SJCRH30 (cell line): ENCODE measurements around the gene ITGB3BP. TPM values are rescaled to one million over a fixed set of nuclear protein-coding genes. Genes with fewer than 3 reads are reported as not detected.

Experiments used
- DNase-seq, 2 experiments: peaks; one replicate each; pipeline ENCODE4 v3.0.0-alpha.2; 2015 to 2020
- H3K27ac ChIP-seq: fragments of 250-450 bp; sonication (Bioruptor Pico); 2 replicates; pipeline ENCODE4 v1.5.1; 2020; ENCODE audit warnings: mild to moderate bottlenecking, moderate library complexity
- H3K27me3 ChIP-seq: fragments of 250-450 bp; sonication (Bioruptor Pico); 2 replicates; pipeline ENCODE4 v1.5.1; 2020; ENCODE audit warnings: mild to moderate bottlenecking, moderate library complexity
- H3K36me3 ChIP-seq: fragments of 250-450 bp; sonication (Bioruptor Pico); 2 replicates; pipeline ENCODE4 v1.5.1; 2020; ENCODE audit warnings: mild to moderate bottlenecking, moderate library complexity
- H3K4me1 ChIP-seq: fragments of 250-450 bp; sonication (Bioruptor Pico); 2 replicates; pipeline ENCODE4 v1.5.1; 2020; ENCODE audit warnings: mild to moderate bottlenecking, moderate library complexity
- H3K4me3 ChIP-seq: fragments of 250-450 bp; sonication (Bioruptor Pico); 2 replicates; pipeline ENCODE4 v1.5.1; 2020; ENCODE audit warnings: mild to moderate bottlenecking, moderate library complexity
- H3K9me3 ChIP-seq: fragments of 250-450 bp; sonication (Bioruptor Pico); replicated peaks from 2 replicates; pipeline ENCODE4 v1.5.1; 2020; ENCODE audit warnings: mild to moderate bottlenecking, moderate library complexity
- total RNA-seq: library from RNA; depleted of rRNA; stranded (reverse); fragments of >200 nt; shearing (Covaris generic); gene quantifications from 2 replicates; pipeline ENCODE4 v1.2.3, GENCODE V29; 2014; rRNA removed

ITGB3BP gene
- total RNA-seq, 1 experiment from 2014 or later: 149 TPM

DNA sequence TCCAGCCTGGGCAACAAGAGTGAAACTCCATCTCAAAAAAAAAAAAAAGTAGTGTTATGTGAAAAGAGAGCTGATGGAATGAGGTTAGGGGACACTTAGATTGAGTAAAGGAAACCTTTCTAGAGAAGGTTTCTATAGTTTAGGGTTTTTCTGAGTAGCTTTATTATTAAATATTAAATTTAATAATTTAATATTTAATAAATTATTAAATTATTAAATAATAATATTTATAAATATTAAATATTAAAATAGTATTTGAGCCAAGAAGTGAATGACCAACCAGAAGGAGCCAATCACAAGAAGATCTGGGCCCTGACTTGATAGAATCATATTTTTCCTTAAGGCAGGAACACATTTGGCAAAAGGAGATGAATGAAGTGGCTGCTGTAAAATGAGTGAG, 104.9 kb downstream of the ITGB3BP start:
- Histone ChIP-seq H3K27me3 (no peaks in the 10 kb centered on the region), H3K4me1 (no peaks in the 10 kb centered on the region), H3K36me3 (no peaks in the 10 kb centered on the region), H3K27ac (no peak overlapping the region), H3K4me3 (no peak overlapping the region), H3K9me3 (no peaks in the 10 kb centered on the region)
- no peak for DNase-seq

DNA sequence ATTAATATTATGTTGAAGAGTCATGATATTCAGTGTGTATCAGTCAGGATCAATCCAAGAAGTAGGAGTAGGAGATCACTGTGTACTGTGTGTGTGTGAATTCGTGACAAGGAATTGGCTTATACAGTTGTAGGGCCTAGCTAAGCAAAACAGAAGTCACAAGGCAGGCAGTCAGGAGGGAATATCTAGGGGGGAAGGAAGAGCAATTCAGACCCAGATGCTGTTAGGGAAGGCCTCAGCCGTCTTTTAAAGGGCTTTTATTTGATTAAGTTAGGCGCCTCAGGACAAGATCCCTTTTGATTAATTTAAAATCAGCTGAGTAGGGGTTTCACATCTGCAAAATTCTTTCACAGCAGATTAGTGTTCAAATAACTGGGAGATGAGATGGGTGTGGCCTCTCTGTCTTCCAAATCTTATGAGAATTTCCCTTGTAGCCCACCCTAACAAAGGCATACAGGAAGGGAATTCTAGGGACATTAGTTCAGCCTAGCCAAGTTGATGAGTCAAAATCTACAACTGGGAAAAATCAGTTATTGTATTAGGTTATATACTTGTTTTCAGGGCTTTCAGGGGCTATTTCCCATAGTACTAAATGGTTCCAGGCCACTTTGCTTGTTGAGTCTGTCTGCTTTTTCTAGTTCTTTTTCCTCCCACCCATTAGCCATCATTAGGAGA, 108.2 kb downstream of the ITGB3BP start:
- Histone ChIP-seq H3K4me3 (no peak overlapping the region), H3K9me3 (no peaks in the 10 kb centered on the region), H3K4me1 (no peaks in the 10 kb centered on the region), H3K36me3 (no peaks in the 10 kb centered on the region), H3K27ac (no peak overlapping the region), H3K27me3 (no peaks in the 10 kb centered on the region)
- DNase-seq: no peak

DNA sequence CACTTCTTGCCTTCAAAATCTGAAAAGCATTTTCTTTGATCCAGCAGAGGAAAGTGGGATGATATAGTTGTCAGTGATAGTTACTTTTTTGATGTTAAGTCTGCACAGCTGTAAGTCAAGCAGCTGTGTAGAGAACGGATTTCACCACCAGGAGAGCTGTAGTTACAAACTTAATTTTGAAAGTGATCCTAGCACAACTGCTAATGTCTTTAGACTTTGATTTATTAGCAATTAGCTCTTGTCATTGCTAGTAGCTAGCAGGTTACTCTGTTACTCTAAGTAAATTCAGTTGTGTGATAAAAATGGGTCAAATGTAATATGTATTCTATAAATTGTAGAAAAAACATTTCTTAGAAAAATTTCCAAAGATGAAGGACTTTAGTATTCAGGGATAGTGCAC, 109.6 kb downstream of the ITGB3BP start:
- DNase-seq: no peak
- H3K36me3 ChIP-seq: no peaks in the 10 kb centered on the region
- H3K27me3 ChIP-seq: no peaks in the 10 kb centered on the region
- no peaks in the 10 kb centered on the region for H3K4me1 ChIP-seq
- no peak overlapping the region for H3K27ac ChIP-seq
- H3K9me3 ChIP-seq: no peaks in the 10 kb centered on the region; the same call in 1 of the 2 replicates
- H3K4me3 ChIP-seq: no peak overlapping the region

GRCh38 chr1:63411066-63411465, 112.0 kb downstream of the ITGB3BP start:
- no peak overlapping the region for H3K4me3 ChIP-seq
- no peaks in the 10 kb centered on the region; the same call in 1 of the 2 replicates for H3K9me3 ChIP-seq
- H3K27me3 ChIP-seq: no peaks in the 10 kb centered on the region
- no peak overlapping the region for H3K27ac ChIP-seq
- DNase-seq: no peak
- H3K36me3 ChIP-seq: no peaks in the 10 kb centered on the region; the same call in 1 of the 2 replicates
- no peaks in the 10 kb centered on the region for H3K4me1 ChIP-seq

DNA sequence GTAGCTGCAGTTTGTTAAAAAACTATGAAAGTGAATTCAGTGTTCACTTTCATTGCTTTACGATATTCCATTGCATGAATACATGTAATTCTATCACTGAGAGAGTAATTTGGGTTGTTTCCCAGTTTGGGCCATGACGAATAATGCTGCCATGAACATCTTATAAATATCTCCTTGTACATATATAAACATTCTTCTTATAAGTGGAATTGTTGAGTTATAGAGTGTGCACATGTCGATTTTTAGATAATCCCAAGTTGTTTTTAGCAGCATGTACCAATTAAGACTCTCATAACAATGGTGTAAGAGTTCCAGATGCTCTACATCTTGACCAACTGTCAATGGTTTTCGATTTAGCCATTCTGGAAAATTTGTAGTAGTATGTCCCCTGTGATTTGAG, 114.7 kb downstream of the ITGB3BP start:
- no peak for DNase-seq
- Histone ChIP-seq H3K9me3 (no peaks in the 10 kb centered on the region; the same call in 1 of the 2 replicates), H3K36me3 (no peaks in the 10 kb centered on the region; the same call in 1 of the 2 replicates), H3K4me1 (no peaks in the 10 kb centered on the region), H3K27me3 (no peaks in the 10 kb centered on the region), H3K4me3 (no peak overlapping the region), H3K27ac (no peak overlapping the region)

DNA sequence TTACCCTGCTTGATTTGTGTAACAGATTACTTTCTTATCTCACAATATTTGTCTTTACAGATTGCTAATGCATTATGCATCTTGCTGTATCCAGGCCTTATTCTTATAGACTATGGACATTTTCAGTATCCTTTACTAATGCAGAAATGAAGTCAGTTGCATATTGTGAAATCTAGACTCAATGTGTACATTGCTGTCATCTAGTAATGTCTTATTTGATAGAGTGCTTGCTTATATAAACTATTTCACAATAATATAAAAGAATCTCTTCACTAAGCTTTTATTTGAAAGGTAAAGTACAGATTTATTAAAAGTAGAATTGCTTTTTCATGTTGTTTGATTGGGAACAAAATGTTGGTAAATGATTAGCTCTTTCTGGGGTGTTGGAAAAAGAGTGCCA, 116.0 kb downstream of the ITGB3BP start:
- H3K27me3 ChIP-seq: no peaks in the 10 kb centered on the region
- no peaks in the 10 kb centered on the region; the same call in 1 of the 2 replicates for H3K36me3 ChIP-seq
- H3K27ac ChIP-seq: no peak overlapping the region
- H3K4me3 ChIP-seq: no peak overlapping the region
- DNase-seq: no peak
- H3K4me1 ChIP-seq: no peaks in the 10 kb centered on the region
- H3K9me3 ChIP-seq: no peaks in the 10 kb centered on the region; the same call in 1 of the 2 replicates

- Histone ChIP-seq H3K9me3 (no peaks in the 10 kb centered on the region; the same call in 1 of the 2 replicates), H3K4me1 (no peaks in the 10 kb centered on the region), H3K4me3 (no peak overlapping the region), H3K27me3 (no peaks in the 10 kb centered on the region), H3K27ac (no peak overlapping the region), H3K36me3 (no peaks in the 10 kb centered on the region; the same call in 1 of the 2 replicates)
- DNase-seq: no peak
These were observed 117.0 kb downstream of the ITGB3BP start for GRCh38 chr1:63405987-63406386.

GRCh38 chr1:63405021-63405420, 118.0 kb downstream of the ITGB3BP start:
- Histone ChIP-seq H3K36me3 (no peaks in the 10 kb centered on the region; the same call in 1 of the 2 replicates), H3K27ac (no peak overlapping the region), H3K9me3 (no peaks in the 10 kb centered on the region; the same call in 1 of the 2 replicates), H3K4me3 (no peak overlapping the region), H3K4me1 (no peaks in the 10 kb centered on the region), H3K27me3 (no peaks in the 10 kb centered on the region)
- no peak for DNase-seq

GRCh38 chr1:63403386-63403785, 119.6 kb downstream of the ITGB3BP start:
- Histone ChIP-seq H3K4me3 (no peak overlapping the region), H3K9me3 (no peaks in the 10 kb centered on the region; the same call in 1 of the 2 replicates), H3K27me3 (no peaks in the 10 kb centered on the region), H3K36me3 (no peaks in the 10 kb centered on the region; the same call in 1 of the 2 replicates), H3K27ac (no peak overlapping the region), H3K4me1 (no peaks in the 10 kb centered on the region)
- no peak for DNase-seq

DNA sequence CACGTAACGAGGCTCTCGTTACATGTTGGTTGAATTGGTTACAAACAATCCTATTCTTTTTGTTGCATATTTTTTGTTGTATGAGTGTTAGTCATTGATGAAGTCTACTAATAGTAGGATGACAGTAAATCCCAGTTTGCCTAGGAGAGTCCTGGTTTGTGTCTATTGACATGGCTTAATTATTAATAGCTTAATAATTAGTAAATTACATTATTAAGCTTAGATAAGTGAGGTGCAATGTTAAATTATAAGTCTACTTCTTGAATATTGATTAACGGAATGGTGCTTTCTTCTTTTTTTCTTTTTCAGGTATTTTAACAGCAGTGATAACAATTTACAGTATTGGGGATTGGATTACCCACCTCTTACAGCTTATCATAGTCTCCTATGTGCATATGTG, 121.1 kb downstream of the ITGB3BP start:
- Histone ChIP-seq H3K9me3 (no peaks in the 10 kb centered on the region), H3K4me1 (no peaks in the 10 kb centered on the region), H3K27ac (no peak overlapping the region), H3K36me3 (no peaks in the 10 kb centered on the region; the same call in 1 of the 2 replicates), H3K27me3 (no peaks in the 10 kb centered on the region), H3K4me3 (no peak overlapping the region)
- no peak for DNase-seq

Other genes starting within 250 kb of the ITGB3BP start
- 0.18 and 0.55 TPM in 2 replicates for gene FOXD3, start 200.7 kb downstream of the ITGB3BP start, total RNA-seq
- 27.1 and 37.1 TPM in 2 replicates for gene ALG6, start 155.6 kb downstream of the ITGB3BP start, total RNA-seq
- 12.1 and 15.5 TPM in 2 replicates for gene EFCAB7, start 300 bp upstream of the ITGB3BP start, total RNA-seq
- 91.1 and 97.1 TPM in 2 replicates for gene PGM1, start 70.2 kb upstream of the ITGB3BP start, total RNA-seq